T1000 (cell line): Measurements from ENCODE around the gene NLGN1.

Experiments used
- DNase-seq: peaks from one replicate; lab custom pipeline; 2025; ENCODE audit warnings: mixed read lengths; lab: John Stamatoyannopoulos, UW

NLGN1 gene

DNA sequence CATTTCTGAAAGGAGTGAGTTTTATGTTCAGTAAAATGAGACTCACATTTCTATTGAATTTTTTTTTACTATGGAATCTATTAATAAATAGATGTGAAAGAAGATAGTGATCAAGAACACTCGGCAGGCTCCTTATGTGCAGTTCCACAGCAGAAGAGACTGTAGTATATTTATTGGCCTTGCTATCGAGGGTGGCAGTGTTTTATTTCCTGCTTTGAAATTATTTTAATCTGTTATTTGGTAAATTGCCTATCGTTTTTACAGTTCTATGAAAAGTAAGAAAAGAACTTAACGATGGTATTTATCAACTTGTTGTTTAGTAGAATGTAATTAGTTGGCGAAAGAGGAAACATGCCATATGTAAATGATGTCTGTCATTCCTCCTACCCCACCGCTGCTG, 238.3 kb downstream of the NLGN1 start:
- DNase-seq, result no peak

DNA sequence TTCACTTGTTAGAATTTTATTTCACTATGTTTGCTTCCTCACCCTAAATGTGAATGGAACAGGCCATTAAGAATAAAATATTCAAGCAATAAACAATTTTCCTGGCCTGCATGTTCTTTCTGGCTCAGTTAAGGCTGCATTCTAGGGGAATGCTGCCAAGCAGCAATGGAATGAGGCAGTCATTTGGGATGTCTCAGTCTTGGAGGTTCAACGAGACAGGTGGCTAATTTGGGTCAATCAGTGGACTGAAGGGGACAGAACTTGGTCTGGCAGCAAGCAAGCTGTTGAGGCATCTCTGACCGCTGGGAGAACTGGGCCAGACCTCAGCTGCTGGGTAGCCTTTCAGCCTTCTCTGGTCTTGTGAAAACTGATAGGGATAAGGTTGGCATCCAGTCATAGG, 241.6 kb downstream of the NLGN1 start:
- no peak for DNase-seq

DNA sequence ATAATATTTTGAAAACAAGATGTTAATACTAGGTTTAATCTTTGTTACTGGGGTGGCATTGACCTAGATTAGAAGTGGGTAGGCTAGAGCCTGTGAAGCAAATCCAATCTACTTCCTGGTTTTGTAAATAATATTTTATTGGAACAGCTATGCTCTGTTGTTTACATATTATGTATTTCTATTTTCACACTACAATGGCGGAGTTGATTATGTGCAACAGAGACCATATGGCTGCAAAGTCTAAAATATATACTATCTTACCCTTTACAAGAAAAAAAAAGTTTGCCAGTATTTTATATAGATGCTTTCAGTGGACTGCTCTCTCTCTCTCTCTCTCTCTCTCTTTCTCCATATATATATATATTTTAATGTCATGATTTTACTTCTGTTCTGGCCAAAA, 244.2 kb downstream of the NLGN1 start:
- no peak for DNase-seq

DNA sequence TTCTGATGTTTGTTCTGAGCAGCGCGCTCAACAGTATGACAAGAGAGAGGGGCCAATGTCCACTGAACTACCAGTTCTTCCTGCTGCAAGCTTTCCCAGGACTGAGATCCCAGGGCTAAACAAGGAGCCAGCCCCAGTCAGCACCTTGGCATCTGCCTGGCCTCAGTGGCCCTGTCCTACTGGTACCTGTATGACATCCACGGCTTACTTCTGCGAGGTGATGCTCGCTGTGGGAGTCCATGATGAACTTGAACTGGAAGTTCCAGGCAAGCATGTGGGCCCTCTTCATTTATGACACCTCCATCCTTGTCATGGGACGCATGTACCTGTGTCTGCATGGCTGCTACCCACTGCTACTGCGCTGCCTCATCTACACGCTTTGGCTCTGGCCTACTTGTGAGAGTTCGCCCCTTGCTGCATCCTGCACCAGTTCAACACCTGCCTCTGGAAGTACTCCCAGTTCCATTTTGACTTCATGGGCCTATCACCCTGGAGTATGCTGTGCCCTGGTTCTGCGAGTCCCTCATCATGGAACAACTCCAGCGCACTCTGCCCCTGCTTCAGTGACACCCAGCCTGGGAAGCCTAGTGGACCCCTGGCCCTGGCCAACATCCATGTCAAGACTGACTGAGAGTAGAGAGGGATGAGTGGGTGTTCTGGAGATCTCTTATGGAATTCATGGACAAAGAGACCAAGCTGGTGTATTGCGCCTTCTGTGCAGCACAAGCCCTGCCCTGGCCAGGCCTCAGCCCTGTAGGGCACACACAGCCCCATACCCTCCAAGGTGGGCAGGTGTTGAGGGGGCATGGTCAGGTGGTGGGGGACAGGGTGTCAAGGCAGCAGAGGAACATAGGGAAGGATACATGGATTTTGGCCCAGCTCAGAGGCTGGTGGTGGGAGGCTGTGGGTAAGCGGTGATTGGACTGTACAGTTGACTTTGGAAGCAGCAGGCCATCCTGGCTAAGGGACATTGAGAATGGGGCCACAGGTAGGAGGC, 246.8 kb downstream of the NLGN1 start:
- no peak for DNase-seq

DNA sequence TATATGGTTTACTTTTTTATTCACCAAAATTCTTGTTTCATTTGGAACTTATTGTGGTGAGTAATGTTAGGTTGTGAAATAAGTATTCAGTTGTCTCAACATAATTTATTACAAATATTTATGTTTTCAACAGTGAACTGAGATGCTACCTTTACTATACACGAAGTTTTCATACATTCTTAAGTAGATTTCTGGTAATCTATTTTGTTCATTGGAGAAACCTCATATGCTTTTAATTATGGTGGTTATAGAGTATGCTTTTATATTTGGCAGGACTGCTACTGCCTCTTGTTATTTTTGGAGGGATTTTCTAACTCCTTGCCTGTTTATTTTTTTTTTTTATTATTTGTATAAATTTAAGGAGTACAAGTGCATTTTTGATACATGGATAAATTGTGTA, 253.1 kb downstream of the NLGN1 start:
- no peak for DNase-seq

DNA sequence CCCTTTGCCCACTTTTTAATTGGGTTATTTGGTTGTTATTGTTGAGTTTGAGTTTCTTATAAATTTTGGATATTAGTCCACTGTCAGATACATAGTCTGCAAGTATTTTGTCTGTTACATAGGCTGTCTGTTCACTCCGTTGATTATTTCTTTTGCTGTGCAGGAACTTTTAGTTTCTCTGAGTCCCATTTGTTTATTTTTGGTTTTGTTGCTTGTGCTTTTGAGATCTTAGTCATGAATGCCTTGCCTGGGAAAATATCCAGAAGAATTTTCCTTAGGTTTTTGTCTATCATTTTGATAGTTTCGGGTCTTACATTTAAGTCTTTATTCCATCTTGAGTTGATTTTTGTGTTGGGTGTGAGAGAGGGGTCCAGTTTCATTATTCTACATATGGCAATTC, 254.5 kb downstream of the NLGN1 start:
- no peak for DNase-seq

DNA sequence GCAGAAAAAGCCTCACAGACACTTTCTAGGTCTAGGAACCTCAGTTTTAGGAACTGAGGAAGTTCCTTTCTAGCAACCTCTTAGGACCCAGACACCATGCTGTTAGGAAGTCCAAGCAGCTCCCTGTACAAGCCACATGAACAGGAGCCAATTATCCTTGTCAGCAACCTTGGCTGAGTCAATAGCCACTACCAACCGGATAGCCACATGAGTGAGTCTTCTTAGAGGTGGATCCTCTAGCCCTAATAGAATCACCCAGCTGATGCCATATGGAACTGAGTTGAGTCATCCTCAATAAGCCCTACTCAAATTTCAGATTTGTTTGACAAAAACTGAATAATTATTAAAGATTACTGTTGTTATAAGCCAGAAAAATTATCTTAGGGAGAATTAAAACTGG, 256.2 kb downstream of the NLGN1 start:
- no peak for DNase-seq

DNA sequence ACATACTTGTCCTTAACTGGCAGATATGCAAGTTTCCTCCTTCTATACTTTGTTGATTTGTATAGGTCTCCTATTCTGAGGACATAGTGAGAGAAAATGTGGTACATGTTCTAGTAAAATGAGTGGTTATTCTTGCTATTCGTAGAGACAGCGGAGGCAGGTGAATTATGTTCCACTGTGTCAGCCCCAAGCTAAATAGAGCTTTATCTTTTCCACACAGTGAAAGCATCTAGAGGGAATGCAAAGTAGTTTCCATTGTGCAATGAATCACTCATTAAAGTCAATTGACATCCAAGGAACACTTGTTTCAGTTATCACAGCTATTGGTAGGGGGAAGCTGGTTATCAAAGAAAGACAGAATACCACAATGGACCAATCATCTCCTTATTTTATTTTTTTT, 262.4 kb downstream of the NLGN1 start:
- no peak for DNase-seq

DNA sequence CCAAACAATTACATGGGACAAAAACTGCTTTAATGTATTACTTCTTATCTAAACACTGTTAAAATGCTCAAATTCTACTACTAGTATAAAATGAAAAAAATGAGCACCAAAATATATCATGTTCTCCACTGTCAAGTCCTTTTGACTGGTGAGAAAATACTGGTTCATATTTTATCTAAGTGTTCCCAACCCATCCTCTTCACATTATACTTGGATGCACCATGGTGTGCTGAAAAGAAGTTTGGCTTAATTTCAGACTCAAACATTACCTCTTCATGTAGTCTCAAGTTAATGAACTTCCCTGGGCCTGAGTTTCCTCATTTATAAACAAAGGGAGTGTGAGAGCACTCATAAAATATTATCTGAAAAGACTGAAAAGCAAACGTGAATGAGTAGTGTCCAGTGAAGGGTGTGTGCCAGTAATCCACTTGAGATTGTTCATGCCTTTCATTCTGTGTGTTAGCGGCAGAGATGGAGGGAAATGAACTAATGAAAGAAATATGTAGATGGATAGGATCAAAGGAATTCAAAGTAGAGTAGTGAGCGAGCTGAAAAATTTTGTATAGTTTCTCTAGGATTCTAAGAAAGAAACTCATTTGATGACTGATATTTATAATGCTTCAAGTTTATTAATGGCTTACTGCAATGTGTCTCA, 263.2 kb downstream of the NLGN1 start:
- no peak for DNase-seq

DNA sequence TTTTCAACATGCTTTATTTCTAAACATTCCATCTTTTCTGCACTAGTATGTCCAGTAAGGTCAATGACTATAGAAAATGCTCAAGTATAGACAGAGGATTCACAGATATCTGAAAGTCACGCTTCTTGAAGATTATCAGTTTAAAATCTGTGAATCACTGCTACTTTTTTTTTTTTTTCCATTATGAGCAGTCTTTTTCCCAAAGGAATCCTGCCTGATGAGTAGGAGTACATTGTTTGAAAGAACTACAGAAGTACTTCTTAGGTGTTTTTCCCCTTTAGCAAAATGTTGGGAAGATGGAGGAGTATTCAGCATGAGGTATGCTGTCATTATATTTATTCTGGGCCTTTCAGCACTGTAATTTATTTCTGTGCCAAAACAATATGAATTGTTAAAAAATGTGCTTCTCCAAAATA, 266.2 kb downstream of the NLGN1 start:
- DNase-seq, result no peak

DNA sequence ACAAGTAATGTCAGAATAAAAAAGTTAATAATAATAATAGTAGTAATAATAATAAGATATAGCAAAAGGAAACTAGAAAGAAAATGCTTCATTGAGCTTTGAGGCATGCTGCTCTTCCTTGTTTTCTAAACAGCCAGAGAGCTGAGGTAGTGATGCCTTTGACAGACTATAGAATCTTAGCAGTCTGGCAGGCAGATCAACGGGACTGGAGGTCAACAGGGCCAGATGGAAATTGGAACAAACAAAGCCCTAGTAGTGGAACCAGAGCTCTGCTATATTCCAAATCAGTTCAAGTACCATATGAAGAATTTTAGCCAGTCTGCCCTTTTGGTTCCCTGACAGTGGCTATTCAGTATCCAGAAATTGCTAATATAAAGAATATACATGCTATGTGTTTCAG, 278.6 kb downstream of the NLGN1 start:
- DNase-seq, result no peak

DNA sequence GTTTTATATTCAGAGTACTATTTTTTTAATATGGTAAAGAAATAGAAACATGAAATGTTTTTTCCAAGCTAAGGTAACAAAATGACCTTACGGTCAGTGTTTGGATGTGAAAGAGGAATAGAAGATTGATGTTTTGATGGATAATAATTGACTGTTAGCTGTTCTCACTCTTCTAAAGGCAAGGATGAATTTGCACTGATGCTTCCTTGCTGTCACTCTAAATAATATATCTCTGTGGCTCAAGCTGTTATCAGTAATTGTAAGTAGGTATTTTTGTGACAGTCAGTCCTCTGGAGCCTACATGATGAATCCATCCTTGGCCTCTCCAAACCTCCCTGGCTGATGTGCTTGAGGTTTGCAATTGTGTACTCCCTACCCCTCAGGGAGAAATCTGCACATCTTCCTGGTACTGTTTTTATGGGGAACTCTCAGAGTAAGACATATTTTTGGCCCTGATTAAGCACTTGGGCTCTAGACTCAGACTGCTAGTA, 283.7 kb downstream of the NLGN1 start:
- no peak for DNase-seq

DNA sequence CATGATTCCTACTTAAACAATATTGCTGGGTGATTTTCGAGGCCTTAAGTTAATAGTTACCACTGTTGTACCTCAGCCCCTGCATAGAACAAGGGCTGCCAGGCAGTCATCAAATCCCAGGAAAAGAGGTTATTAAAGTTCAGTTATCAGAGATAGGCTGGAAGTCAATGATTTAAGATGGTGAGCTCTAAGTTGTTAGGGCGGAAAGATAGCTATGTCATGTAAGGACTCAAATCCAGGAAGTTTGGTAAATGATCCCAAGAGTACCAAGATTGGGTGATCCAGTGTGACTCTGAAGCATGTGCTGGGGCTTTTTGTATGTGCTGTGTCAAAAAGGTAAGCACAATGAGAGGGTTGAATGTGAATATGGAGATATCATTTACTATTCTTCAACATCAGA, 287.9 kb downstream of the NLGN1 start:
- DNase-seq, result no peak

DNA sequence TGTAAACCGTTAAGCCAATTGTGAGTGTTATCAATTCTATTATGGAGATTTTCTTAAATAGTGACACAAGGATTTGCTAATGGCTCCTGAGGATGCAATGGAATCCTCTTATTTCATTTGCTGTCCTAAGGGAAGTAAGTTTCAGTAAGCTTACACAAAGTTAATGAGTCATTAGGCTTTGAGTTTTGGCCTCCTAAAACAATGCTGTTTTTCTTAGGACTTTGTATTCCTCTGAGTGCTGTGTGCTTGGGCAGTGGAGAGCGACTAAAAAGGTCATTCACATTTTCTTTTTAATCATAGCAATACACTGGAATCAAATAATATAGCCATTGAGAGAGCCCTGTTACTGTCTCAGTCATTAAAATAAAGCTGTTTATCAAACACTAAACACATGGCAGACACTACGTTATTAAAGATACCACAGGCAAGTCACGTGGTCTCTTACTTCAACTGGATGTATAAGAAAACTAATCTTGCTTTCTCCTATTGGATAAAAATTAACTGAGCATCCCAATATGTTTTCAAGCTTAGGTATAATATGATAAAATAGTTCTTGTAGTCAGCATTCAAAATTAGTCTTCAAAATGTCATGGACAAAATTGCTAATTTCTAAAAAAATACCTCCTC, 290.8 kb downstream of the NLGN1 start:
- no peak for DNase-seq

DNA sequence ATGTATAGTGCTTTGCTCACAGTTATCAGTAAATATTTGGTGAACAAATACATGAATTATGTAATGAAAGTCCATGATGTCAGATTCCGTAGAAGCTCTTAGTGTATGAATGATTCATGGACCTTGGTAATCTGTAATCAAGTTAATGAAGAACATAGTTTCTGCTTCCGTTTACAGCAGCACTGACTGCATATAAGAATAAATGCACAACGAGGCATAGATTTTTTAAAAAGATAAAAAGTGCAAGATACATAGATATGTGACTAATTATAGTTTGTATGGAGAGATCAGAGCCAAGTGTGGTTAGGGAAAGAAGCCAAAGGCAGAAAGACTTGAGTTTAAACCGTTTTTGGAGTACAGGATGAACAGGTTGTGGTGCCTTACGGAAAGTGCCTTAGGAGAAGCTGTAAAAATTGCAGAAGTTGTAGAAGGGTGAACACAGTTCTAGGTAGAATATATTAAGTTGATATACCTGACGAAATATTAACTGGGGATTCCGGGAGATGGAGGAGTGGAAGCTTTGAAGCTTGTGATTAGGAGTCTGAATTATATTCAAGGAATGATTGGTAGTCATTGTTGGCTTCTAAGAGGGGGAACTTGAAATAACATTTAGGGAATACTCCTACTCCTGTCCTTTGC, 293.1 kb downstream of the NLGN1 start:
- no peak for DNase-seq

DNA sequence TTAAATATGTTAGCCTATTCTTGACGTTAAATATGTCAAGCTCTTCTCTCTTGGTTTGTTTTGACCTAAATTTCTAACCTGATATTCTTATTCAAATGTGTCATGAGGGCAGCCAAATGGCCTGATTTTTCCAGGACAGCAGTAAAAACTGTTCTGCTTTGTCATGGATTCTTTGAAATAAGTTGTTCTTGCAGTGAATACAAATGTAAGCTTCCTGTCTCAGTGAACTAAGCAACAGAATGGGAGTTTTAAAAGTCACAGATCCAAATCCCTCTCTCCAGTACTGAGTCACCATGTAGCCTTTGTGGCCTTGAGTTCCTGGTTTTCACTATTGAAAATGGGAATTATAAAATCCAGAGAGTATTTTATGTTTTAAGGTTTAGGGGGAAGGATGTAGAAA, 301.8 kb downstream of the NLGN1 start:
- DNase-seq, result no peak

DNA sequence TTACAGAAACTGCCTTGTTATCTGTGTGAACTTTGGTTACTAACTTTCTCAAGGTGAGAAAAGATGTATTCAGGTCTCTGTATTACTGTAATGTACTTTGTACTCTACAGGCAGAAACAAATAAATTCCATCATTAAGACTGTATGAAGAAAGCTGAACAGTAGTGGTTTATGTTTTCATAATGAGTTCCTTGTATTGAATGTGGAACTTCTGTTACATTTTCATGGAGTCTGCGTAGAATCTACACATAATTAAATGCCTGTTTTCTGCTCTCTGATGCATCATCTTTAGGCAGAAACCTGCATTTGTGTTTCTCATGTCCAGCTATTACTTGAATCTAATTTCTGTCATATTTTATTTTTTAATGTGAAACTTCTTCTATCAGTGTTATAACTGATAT, 302.8 kb downstream of the NLGN1 start:
- no peak for DNase-seq

DNA sequence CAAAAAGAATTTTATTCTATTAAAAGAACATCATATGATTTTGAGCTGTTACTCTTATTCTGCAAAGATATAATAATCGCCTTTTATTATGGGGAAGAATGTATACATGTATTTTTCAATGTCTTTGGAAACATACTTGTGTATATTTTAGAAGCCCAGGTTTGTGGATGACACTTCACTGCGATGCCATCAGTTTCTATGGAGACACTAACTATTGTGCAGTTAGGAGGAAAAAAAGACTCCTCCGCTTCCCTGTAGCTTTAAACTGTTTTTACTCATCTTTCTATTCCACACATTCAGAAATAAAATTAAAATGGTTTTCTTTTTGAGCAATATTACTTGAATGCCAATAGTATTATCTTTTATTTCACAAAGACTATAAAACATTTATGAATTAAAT, 305.0 kb downstream of the NLGN1 start:
- no peak for DNase-seq

DNA sequence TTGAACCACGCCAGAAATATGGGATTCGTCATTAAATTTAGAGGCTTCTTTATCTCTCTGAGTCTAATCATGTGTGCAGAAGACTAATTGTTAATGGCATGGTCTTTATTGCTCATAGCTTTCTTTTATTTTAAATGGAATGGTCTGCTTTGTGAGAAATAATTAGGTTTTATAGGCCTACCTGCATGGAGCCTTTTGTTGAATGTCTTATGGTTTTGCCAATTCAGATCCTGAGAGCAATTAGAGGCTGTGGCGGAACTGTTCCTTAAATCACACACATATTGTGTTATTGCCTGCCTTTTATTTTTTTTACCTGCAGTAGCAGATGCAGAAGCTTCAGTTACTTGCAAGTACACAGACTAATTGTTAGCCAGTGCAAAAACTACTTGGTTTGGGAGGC, 306.2 kb downstream of the NLGN1 start:
- DNase-seq, result no peak

DNA sequence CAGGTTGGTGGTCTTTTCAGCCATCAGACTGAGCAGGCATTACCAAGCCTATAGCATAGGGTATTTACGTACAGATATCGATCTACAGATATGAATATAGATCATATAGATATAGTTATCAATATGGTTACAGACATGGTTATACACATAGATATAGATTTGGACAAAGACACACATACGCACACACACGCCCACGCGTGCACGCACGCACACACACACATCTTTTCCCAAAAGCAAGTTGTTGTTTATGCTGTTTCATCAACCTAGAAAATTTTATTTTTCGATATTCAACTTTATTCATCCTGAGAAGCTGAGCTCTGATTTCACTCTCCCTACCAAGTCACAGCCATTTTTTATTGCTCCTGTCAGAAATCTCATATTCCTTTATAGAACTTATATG, 309.1 kb downstream of the NLGN1 start:
- no peak for DNase-seq

DNA sequence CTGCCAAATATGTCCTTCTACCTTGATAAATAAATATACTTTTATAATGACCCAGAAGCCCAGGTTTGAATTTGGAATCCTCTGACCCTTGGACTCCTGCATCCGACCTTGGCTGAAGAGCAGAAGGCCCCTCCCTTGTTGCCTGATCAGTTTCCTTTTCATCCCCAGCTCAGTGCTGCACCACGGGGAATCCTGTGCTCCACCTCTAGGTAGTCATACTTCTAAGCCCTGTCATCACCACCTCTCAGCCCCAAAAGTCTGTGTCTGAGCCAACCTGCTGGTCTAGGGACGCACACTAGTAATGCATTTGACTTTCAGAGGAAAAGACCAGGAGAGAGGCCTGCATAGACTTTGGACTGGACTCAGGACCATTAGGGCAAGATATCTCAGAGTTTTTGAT, 310.6 kb downstream of the NLGN1 start:
- DNase-seq, result no peak

DNA sequence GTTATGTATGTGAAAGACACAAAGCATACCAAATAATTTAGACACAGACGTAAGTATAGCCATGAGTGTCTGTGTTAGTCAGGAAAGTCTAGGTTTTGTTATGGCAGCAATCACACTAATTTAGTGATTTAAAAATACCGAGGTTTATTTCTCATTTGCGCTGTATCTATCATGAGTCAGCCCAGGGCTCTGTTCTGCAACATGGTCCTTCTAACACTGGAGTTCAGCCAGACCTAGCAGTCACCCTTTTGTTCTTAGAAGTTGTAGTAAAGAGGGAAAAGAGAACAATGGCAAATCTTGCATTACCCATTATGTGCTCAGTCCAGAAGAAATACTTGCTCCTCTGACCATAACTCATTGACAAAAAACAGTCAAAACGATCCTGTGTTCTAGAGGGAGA, 311.5 kb downstream of the NLGN1 start:
- no peak for DNase-seq
